ENCODE results near the gene ZFAND3. TPM values are rescaled to one million over a fixed set of nuclear protein-coding genes. Genes with fewer than 3 reads are reported as not detected.

ZFAND3 gene
- total RNA-seq, 2 experiments from 2014 or later, result 34.4 to 37.0 TPM

DNA sequence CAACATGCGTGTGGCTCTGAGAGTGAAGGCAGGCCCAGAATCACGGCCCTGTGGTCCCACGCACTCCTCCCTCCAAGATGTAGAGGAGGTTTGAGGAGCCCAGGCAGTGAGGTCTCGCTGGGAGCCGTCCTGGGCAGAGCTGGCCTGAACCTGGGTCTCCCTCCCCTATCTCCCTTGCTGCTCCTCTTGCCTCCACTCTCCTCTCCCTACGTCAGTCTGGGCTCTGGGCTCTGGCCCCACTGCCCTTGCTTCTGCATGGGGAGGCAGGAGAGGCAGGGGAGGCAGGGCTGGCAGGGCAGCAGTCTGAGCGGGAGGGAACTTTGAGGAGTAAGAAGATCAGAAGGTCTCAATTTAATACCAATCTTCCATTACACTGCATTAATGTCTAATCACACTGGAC lies 375.1 kb downstream of the ZFAND3 start:
- Histone ChIP-seq H3K27me3 (ENCODE audit: control insufficient read depth in 1 of 2, insufficient read depth in 2 of 2, low read length in 2 of 2) (no peaks in the 10 kb centered on the region), H3K4me1 (ENCODE audit: insufficient read depth, low read length) (no peaks in the 10 kb centered on the region), H3K4me3 (ENCODE audit: low read length) (no peak overlapping the region), H3K9me3 (ENCODE audit: control insufficient read depth in 1 of 2, insufficient read depth in 1 of 2, low read length in 2 of 2) (no peaks in the 10 kb centered on the region), H3K36me3 (ENCODE audit: insufficient read depth, low read length) (no peaks in the 10 kb centered on the region), H3K27ac (ENCODE audit: low read depth in 1 of 2, low read length in 2 of 2) (no peak overlapping the region)
- H3K36me3 Mint-ChIP-seq (ENCODE audit: low read depth), result peaks cover 23% of the 10 kb centered on the region
- no peak for DNase-seq
- no peaks in the 10 kb centered on the region for H3K27me3 Mint-ChIP-seq
- intact Hi-C loops (cut with DNase I, micrococcal nuclease), result no loop called here
- ChIA-PET CTCF (no interaction called here), POLR2A (no interaction called here)
- no peak for ATAC-seq (ENCODE audit: poor library complexity)
- H3K4me1 Mint-ChIP-seq (ENCODE audit: low read depth), result no peaks in the 10 kb centered on the region
- no peak overlapping the region for H3K27ac Mint-ChIP-seq
- H3K4me3 Mint-ChIP-seq, result no peak overlapping the region
- no peak for TF ChIP-seq CTCF (IDR thresholded peaks at IDR 0.05)
- H3K9me3 Mint-ChIP-seq, result no peaks in the 10 kb centered on the region

GRCh38 chr6:38195113-38195635 lies 375.6 kb downstream of the ZFAND3 start:
- Mint-ChIP-seq H3K27me3 (no peaks in the 10 kb centered on the region), H3K27ac (no peak overlapping the region), H3K4me1 (ENCODE audit: low read depth) (no peaks in the 10 kb centered on the region), H3K9me3 (no peaks in the 10 kb centered on the region), H3K36me3 (ENCODE audit: low read depth) (peaks cover 23% of the 10 kb centered on the region), H3K4me3 (no peak overlapping the region)
- no peaks in the 10 kb centered on the region for H3K4me1 ChIP-seq (ENCODE audit: insufficient read depth, low read length)
- intact Hi-C loops (cut with DNase I, micrococcal nuclease), result no loop called here
- no peaks in the 10 kb centered on the region for H3K27me3 ChIP-seq (ENCODE audit: control insufficient read depth in 1 of 2, insufficient read depth in 2 of 2, low read length in 2 of 2)
- DNase-seq, result no peak
- no peak for TF ChIP-seq CTCF (IDR thresholded peaks at IDR 0.05)
- no peak overlapping the region for H3K27ac ChIP-seq (ENCODE audit: low read depth in 1 of 2, low read length in 2 of 2)
- H3K9me3 ChIP-seq (ENCODE audit: control insufficient read depth in 1 of 2, insufficient read depth in 1 of 2, low read length in 2 of 2), result peaks cover 0 to 3% of the 10 kb centered on the region in 2 experiments
- ChIA-PET POLR2A (no interaction called here), CTCF (no interaction called here)
- no peak for ATAC-seq (ENCODE audit: poor library complexity)
- no peaks in the 10 kb centered on the region for H3K36me3 ChIP-seq (ENCODE audit: insufficient read depth, low read length)
- no peak overlapping the region for H3K4me3 ChIP-seq (ENCODE audit: low read length)

DNA sequence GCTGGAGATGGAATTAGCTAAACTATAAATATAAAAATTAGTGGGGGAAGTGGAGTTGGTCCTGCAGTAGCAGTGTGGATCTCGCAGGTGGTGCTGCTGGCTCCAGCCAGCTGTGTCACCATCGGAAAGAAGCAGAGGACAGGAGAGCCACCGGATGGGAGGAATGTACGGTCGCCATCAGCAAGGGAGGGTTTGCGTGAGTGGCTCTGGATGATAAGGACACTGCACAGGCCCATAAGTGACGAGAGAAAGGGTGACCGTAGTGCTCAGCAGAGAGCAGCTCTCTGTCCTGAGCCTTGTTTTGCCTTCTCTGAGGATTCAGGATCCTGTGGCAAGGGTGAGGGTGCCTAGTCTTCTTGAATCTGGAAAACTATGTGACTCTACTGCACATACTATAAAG lies 378.7 kb downstream of the ZFAND3 start:
- POLR2A ChIA-PET, result no interaction called here

More for the DNA sequence above, 378.7 kb downstream of the ZFAND3 start:
- peaks cover 5% of the 10 kb centered on the region for H3K36me3 Mint-ChIP-seq (ENCODE audit: low read depth)
- ATAC-seq (ENCODE audit: poor library complexity), result no peak
- DNase-seq, result no peak
- Histone ChIP-seq H3K4me3 (ENCODE audit: low read length) (no peak overlapping the region), H3K4me1 (ENCODE audit: insufficient read depth, low read length) (no peaks in the 10 kb centered on the region), H3K36me3 (ENCODE audit: insufficient read depth, low read length) (no peaks in the 10 kb centered on the region), H3K9me3 (ENCODE audit: control insufficient read depth in 1 of 2, insufficient read depth in 1 of 2, low read length in 2 of 2) (peaks cover 0 to 3% of the 10 kb centered on the region in 2 experiments), H3K27ac (ENCODE audit: low read depth in 1 of 2, low read length in 2 of 2) (no peak overlapping the region), H3K27me3 (ENCODE audit: control insufficient read depth in 1 of 2, insufficient read depth in 2 of 2, low read length in 2 of 2) (no peaks in the 10 kb centered on the region)
- H3K9me3 Mint-ChIP-seq, result no peaks in the 10 kb centered on the region
- no peaks in the 10 kb centered on the region for H3K27me3 Mint-ChIP-seq
- no peak overlapping the region for H3K4me3 Mint-ChIP-seq
- CTCF ChIA-PET, result no interaction called here
- no peak overlapping the region for H3K27ac Mint-ChIP-seq
- TF ChIP-seq CTCF (IDR thresholded peaks at IDR 0.05), result no peak
- intact Hi-C loops (cut with DNase I, micrococcal nuclease), result no loop called here
- H3K4me1 Mint-ChIP-seq (ENCODE audit: low read depth), result no peaks in the 10 kb centered on the region

Other genes with a start within 250 kb of the ZFAND3 start
- 1 to 10 TPM in 1 of 2 experiments, under 1 TPM in 1; 0.19 to 1.0 TPM for gene MDGA1, start 121.8 kb upstream of the ZFAND3 start, total RNA-seq